HepG2 (cell line): ENCODE results near the gene FIGLA. TPM values are rescaled to one million over a fixed set of nuclear protein-coding genes. Genes with fewer than 3 reads are reported as not detected.

Experiments
- ELF4 ChIP-seq: sonication (generic); formaldehyde crosslinking; IDR thresholded peaks from 2 replicates; pipeline ENCODE4 v1.5.0; 2020; ENCODE audit warnings: missing genetic modification reagents, mild to moderate bottlenecking, moderate library complexity, borderline replicate concordance
- HNF4G ChIP-seq, 2 experiments: sonication (generic) in 1 of 2; formaldehyde crosslinking in 1 of 2; IDR thresholded peaks; 2 replicates each; pipeline versions ENCODE4 v1.4.0 to v1.6.1; 2011 to 2020; ENCODE audit warnings: borderline replicate concordance in 2 of 2, low read depth in 2 of 2, mild to moderate bottlenecking in 2 of 2, low read length in 1 of 2, missing genetic modification reagents in 1 of 2, moderate library complexity in 1 of 2
- HNRNPLL ChIP-seq: fragments of 200-400 bp; formaldehyde crosslinking; IDR thresholded peaks from 2 replicates; pipeline ENCODE4 v1.6.1; 2017; ENCODE audit warnings: mild to moderate bottlenecking, low read depth, low read length; ENCODE audit not compliant: poor library complexity, severe bottlenecking
- JUN ChIP-seq: sonication (generic); formaldehyde crosslinking; IDR thresholded peaks from 2 replicates; pipeline ENCODE4 v1.4.0; 2020; ENCODE audit warnings: mild to moderate bottlenecking, missing genetic modification reagents
- MED8 ChIP-seq: sonication (generic); formaldehyde crosslinking; IDR thresholded peaks from 2 replicates; pipeline ENCODE4 v1.8.1; 2023; ENCODE audit warnings: mild to moderate bottlenecking, missing genetic modification reagents; ENCODE audit not compliant: insufficient replicate concordance
- SIN3A ChIP-seq: IDR thresholded peaks from 2 replicates; pipeline ENCODE4 v1.6.1; 2011; ENCODE audit warnings: low read depth, mild to moderate bottlenecking, control low read depth, low read length, borderline replicate concordance
- XBP1 ChIP-seq: sonication (generic); formaldehyde crosslinking; IDR thresholded peaks from 2 replicates; pipeline ENCODE4 v1.5.0; 2020; ENCODE audit warnings: missing genetic modification reagents
- YY1 ChIP-seq: IDR thresholded peaks from 2 replicates; pipeline ENCODE4 v1.6.1; 2011; ENCODE audit warnings: low read length, low read depth, moderate library complexity, mild to moderate bottlenecking; ENCODE audit not compliant: insufficient read depth, insufficient replicate concordance
- ZNF160 ChIP-seq: sonication (generic); formaldehyde crosslinking; IDR thresholded peaks from 2 replicates; pipeline ENCODE4 v1.8.0; 2022; ENCODE audit warnings: mild to moderate bottlenecking, inconsistent platforms, missing genetic modification reagents
- ZNF263 ChIP-seq: sonication (generic); formaldehyde crosslinking; IDR thresholded peaks from 2 replicates; pipeline ENCODE4 v1.4.0; 2020; ENCODE audit warnings: missing genetic modification reagents
- ZNF383 ChIP-seq: sonication (generic); formaldehyde crosslinking; IDR thresholded peaks from 2 replicates; pipeline ENCODE4 v1.4.0; 2020; ENCODE audit warnings: missing genetic modification reagents, mild to moderate bottlenecking, borderline replicate concordance
- ZNF407 ChIP-seq: sonication (generic); formaldehyde crosslinking; IDR thresholded peaks from one replicate; pipeline ENCODE4 v1.5.1; 2020; ENCODE audit warnings: mild to moderate bottlenecking, missing genetic modification reagents; ENCODE audit errors: not compliant biosample characterization
- ZNF563 ChIP-seq: sonication (generic); formaldehyde crosslinking; IDR thresholded peaks from 2 replicates; pipeline ENCODE4 v1.8.0; 2022; ENCODE audit warnings: mild to moderate bottlenecking, moderate library complexity, missing genetic modification reagents
- ZNF619 ChIP-seq: sonication (generic); formaldehyde crosslinking; IDR thresholded peaks from 2 replicates; pipeline ENCODE4 v1.4.0; 2020; ENCODE audit warnings: mild to moderate bottlenecking, missing genetic modification reagents
- ZNF777 ChIP-seq: sonication (generic); formaldehyde crosslinking; IDR thresholded peaks from 2 replicates; pipeline ENCODE4 v1.4.0; 2020; ENCODE audit warnings: missing genetic modification reagents
- polyA plus RNA-seq, 8 experiments: library from polyadenylated mRNA; depleted of rRNA in 3 of 8; stranded (reverse) in 7 of 8; unstranded in 1 of 8; fragments of >200 nt; fragmentation: Illumina TruSeq in 4 of 8; extraction: Trizol in 4 of 8; gene quantifications; 2 replicates each; pipeline versions ENCODE4 v1.2.1 to v1.2.3, GENCODE V29; 2011 to 2016; ENCODE audit warnings: low read depth in 4 of 8, missing spikeins in 1 of 8, mixed read lengths in 1 of 8; ENCODE audit not compliant: insufficient read depth in 1 of 8
- total RNA-seq, 5 experiments: library from RNA; depleted of rRNA; stranded (reverse); fragments of >200 nt; fragmentation: Illumina TruSeq; extraction: Trizol; gene quantifications; 2 replicates each; pipeline ENCODE4 v1.2.3, GENCODE V29; 2016; ENCODE audit warnings: low read depth in 1 of 5
- TF ChIP-seq, protein P1 (sequence below): sonication (generic); formaldehyde crosslinking; IDR thresholded peaks from 2 replicates; pipeline ENCODE4 v1.5.0; 2020; ENCODE audit warnings: missing genetic modification reagents

The FIGLA gene
- total and polyA plus RNA-seq, 2 of the 13 experiments (the other 11 are each of a cell fraction or from before 2014, with no cell fraction given), result not detected

DNA sequence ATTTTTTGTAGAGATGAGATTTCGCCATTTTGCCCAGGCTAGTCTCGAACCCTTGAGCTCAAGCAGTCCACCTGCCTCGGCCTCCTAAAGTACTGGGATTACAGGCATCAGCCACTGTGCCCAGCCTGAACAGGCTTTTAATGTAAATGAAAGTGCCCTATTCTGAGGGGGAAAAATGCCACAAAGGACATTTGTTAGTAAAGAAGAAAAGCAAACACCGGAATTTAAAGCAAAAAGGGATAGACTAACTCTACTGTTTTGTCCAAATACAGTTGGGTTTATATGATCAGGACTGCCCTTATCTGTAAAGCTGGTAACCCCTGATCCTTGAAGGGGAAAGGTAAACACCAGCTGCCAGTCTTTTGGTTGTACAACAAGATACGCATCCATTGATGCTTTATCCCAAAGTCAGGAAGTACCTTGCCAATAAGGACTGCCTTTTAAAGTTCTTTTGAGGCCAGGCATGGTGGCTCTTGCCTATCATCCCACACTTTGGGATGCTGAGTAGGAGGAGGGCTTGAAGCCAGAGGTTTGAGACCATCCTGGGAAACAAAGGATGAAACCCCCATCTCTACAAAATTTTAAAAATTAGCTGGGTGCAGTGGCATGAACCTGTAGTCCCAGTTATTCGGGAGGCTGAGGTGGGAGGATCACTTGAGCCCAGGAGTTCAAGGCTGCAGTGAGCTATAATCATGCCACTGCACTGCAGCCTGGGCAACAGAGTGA lies 16.8 kb upstream of the FIGLA start (continued):
- TF ChIP-seq ELF4 (CRISPR knock-in tag) (peak; percentile 84; the same call in 1 of the 2 replicates), JUN (CRISPR knock-in tag) (peak; percentile 77), ZNF619 (CRISPR knock-in tag) (no peak), ZNF160 (no peak), ZNF777 (CRISPR knock-in tag) (peak; percentile 21; the same call in 1 of the 2 replicates), ZNF407 (no peak), YY1 (peak; percentile 27), HNF4G (IDR thresholded peaks at IDR 0.05; ENCODE audit: borderline replicate concordance, low read depth, low read length) (peak; percentile 80), HNF4G (CRISPR knock-in tag; IDR thresholded peaks at IDR 0.05; ENCODE audit: borderline replicate concordance, low read depth) (no peak), XBP1 (CRISPR knock-in tag) (peak; percentile 46; the same call in 1 of the 2 replicates), ZNF563 (CRISPR knock-in tag) (no peak), HNRNPLL (no peak), SIN3A (0 out of 2 replicates have a peak, but pooled peaks have one; percentile 41), ZNF263 (0 out of 2 replicates have a peak, but pooled peaks have one; percentile 14), ZNF383 (CRISPR knock-in tag) (no peak), MED8 (peak; percentile 92)
- TF ChIP-seq, protein P1, sequence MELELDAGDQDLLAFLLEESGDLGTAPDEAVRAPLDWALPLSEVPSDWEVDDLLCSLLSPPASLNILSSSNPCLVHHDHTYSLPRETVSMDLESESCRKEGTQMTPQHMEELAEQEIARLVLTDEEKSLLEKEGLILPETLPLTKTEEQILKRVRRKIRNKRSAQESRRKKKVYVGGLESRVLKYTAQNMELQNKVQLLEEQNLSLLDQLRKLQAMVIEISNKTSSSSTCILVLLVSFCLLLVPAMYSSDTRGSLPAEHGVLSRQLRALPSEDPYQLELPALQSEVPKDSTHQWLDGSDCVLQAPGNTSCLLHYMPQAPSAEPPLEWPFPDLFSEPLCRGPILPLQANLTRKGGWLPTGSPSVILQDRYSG (CRISPR knock-in tag), result peak; percentile 66; the same call in 1 of the 2 replicates
